Prostate gland (tissue), 2 donors: ENCODE measurements around the gene MAML2. TPM values are rescaled to one million over a fixed set of nuclear protein-coding genes. Genes with fewer than 3 reads are reported as not detected.

ENCODE experiments used
- DNase-seq: peaks from one replicate; pipeline ENCODE4 v3.0.0-alpha.2; 2019; ENCODE audit warnings: low spot score
- H3K27ac ChIP-seq, 2 donors: fragments of 200-600 bp; sonication (generic); 2 replicates each; pipeline ENCODE4 v1.5.1; 2017 to 2019
- H3K27me3 ChIP-seq: fragments of 200-600 bp; sonication (generic); replicated peaks from 2 replicates; pipeline ENCODE4 v1.5.1; 2019; ENCODE audit not compliant: insufficient read depth
- H3K36me3 ChIP-seq, 2 donors: fragments of 200-600 bp; sonication (generic); 1 replicate in 1 of 2; 2 replicates in 1 of 2; pipeline versions ENCODE4 v1.5.1 to v1.8.1; 2017 to 2019
- H3K4me1 ChIP-seq: fragments of 200-600 bp; sonication (generic); replicated peaks from 2 replicates; pipeline ENCODE4 v1.5.1; 2019
- H3K4me3 ChIP-seq, 2 donors: fragments of 200-600 bp; sonication (generic); 2 replicates each; pipeline ENCODE4 v1.5.1; 2017 to 2019
- H3K9me3 ChIP-seq: fragments of 200-600 bp; sonication (generic); 2 replicates; pipeline ENCODE4 v1.5.1; 2017
- POLR2A ChIP-seq: fragments of 450-650 bp; IDR thresholded peaks from one replicate; pipeline ENCODE4 v1.6.1; 2016; ENCODE audit warnings: antibody characterized with exemption, mild to moderate bottlenecking
- POLR2AphosphoS5 ChIP-seq: sonication (generic); formaldehyde crosslinking; IDR thresholded peaks from one replicate; pipeline ENCODE4 v1.6.1; 2017; ENCODE audit warnings: antibody characterized with exemption
- WGBS: methylation state at CpG from one replicate; pipeline ENCODE4 v1.1.5; 2018; 5-methylcytosine and 5-hydroxymethylcytosine counted together
- intact Hi-C: fragments of 100-400 bp; cut with DNase I; formaldehyde crosslinking; loops from one replicate; pipeline ENCODE4 v1.14.2; 2022
- total RNA-seq, 2 donors: library from RNA; depleted of rRNA; stranded (reverse); fragments of >200 nt; gene quantifications; one replicate each; pipeline ENCODE4 v1.1.0, GENCODE V29; 2016
- TF ChIP-seq, protein P1 (sequence below), 4 experiments: fragments of 200-600 bp in 2 of 4; fragments of 450-650 bp in 2 of 4; sonication (generic) in 2 of 4; IDR thresholded peaks; 1 replicate in 3 of 4; 2 replicates in 1 of 4; pipeline ENCODE4 v1.5.1; 2016 to 2019; ENCODE audit warnings: antibody characterized with exemption in 4 of 4, mild to moderate bottlenecking in 2 of 4, moderate library complexity in 2 of 4

MAML2 gene
- total RNA-seq, 2 donors from 2014 or later = 28.9 to 30.4 TPM

DNA sequence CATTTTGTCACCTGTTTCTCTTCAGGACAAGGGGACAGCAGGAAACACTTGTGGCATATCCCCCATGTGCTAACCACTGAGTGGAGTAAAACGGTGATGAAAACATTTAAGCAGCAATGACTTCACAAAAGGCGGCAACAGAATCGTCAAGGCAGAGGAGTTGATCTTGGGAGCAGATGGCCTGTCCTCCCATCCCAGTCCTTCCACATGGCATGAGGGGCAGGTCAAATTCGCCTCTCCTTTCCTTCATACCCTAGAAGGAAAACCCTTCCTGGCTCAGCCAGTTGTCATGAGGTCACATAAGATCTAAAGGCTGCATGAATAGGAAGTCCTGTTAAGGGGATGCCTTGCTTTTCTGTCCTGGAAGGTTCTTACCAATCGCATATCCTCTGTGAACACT, 169.1 kb downstream of the MAML2 start:
- Histone ChIP-seq H3K4me3 (no peak overlapping the region), H3K9me3 (no peaks in the 10 kb centered on the region), H3K36me3 (no peaks in the 10 kb centered on the region), H3K27ac (no peak overlapping the region), H3K4me1 (no peaks in the 10 kb centered on the region), H3K27me3 (no peaks in the 10 kb centered on the region)
- 93% methylated on average over 5 of the region's 5 CpGs for WGBS
- DNase-seq = no peak
- intact Hi-C loops = no loop called here
- no peak for TF ChIP-seq POLR2A
- TF ChIP-seq POLR2AphosphoS5 = no peak
- TF ChIP-seq, protein P1, sequence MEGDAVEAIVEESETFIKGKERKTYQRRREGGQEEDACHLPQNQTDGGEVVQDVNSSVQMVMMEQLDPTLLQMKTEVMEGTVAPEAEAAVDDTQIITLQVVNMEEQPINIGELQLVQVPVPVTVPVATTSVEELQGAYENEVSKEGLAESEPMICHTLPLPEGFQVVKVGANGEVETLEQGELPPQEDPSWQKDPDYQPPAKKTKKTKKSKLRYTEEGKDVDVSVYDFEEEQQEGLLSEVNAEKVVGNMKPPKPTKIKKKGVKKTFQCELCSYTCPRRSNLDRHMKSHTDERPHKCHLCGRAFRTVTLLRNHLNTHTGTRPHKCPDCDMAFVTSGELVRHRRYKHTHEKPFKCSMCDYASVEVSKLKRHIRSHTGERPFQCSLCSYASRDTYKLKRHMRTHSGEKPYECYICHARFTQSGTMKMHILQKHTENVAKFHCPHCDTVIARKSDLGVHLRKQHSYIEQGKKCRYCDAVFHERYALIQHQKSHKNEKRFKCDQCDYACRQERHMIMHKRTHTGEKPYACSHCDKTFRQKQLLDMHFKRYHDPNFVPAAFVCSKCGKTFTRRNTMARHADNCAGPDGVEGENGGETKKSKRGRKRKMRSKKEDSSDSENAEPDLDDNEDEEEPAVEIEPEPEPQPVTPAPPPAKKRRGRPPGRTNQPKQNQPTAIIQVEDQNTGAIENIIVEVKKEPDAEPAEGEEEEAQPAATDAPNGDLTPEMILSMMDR (IDR thresholded peaks at IDR 0.05) = no peak

DNA sequence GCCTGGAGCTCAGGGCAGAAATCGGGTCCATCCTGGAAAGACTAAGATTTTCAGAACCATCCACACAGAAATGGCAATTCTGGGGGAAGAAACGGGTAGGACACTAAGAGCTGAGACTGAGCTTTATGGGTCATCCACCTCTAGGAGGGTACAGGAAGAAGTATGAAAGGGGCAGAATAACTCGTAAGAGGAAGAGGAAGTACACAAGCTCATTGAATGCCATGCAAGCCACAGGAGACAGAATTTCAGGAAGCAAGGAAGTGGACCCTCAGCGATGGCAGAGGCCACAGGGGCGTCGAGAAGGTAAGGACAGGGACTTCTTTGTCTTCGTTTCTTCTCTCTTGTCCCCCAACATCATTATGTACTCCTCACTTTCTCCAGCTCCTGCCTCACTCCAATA, 169.6 kb downstream of the MAML2 start:
- H3K4me1 ChIP-seq = no peaks in the 10 kb centered on the region
- no peak for DNase-seq
- intact Hi-C loops = no loop called here
- TF ChIP-seq, protein P1 (IDR thresholded peaks at IDR 0.05) = no peak
- TF ChIP-seq POLR2AphosphoS5 (no peak), POLR2A (no peak)
- no peaks in the 10 kb centered on the region for H3K9me3 ChIP-seq
- no peak overlapping the region for H3K27ac ChIP-seq
- no peak overlapping the region for H3K4me3 ChIP-seq
- WGBS = 90% methylated on average over 7 of the region's 7 CpGs
- H3K36me3 ChIP-seq = no peaks in the 10 kb centered on the region
- no peaks in the 10 kb centered on the region for H3K27me3 ChIP-seq

DNA sequence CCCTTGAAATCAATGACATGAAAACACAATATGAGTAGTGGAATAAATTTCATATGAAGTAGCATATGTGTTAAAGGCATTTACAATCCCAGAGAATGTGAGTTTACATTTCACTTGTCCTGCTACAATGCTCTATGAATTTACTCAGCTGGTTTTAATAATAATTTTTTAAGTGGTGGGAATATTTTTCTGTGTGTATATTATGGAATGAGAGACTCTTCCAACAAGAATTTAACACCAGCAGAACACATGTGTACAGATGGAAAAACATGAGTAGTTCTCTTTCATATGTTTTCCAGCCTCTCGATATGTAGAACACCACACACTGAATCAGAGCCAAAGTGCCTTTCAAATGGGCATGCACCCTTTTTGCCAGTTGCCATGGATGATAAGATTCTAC, 170.4 kb downstream of the MAML2 start:
- H3K4me1 ChIP-seq = no peaks in the 10 kb centered on the region
- no peak overlapping the region for H3K27ac ChIP-seq
- DNase-seq = no peak
- H3K27me3 ChIP-seq = no peaks in the 10 kb centered on the region
- H3K4me3 ChIP-seq = no peak overlapping the region
- no peaks in the 10 kb centered on the region for H3K9me3 ChIP-seq
- no peaks in the 10 kb centered on the region for H3K36me3 ChIP-seq
- TF ChIP-seq, protein P1 (IDR thresholded peaks at IDR 0.05) = no peak
- TF ChIP-seq POLR2A (no peak), POLR2AphosphoS5 (no peak)
- 56% methylated on average over 1 of the region's 1 CpG for WGBS
- intact Hi-C loops = no loop called here

DNA sequence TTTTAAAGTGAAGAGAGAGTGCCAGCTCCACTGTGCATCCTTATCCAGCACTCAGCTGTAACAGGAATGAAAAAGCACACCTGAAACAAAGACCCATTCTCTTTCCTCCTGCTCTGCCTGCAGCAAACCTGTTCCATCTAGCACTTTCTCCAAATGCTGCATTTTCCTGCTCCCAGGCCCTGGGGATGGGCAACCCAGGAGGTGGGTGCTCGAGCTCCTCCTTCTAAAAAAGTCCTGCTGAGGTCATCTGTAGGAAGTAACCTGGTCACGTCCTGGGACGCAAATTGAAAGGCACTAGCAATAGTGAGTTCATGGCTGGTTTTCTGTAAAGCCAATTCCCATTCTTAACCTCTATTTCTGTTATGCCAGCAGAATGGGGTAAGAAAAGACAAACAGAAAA, 173.7 kb downstream of the MAML2 start:
- Histone ChIP-seq H3K4me1 (no peaks in the 10 kb centered on the region), H3K9me3 (no peaks in the 10 kb centered on the region), H3K36me3 (no peaks in the 10 kb centered on the region), H3K27me3 (no peaks in the 10 kb centered on the region), H3K4me3 (no peak overlapping the region), H3K27ac (peak overlapping the region in 1 of 2 donors; percentile 17)
- WGBS = 66% methylated on average over 3 of the region's 3 CpGs
- no peak for TF ChIP-seq POLR2AphosphoS5
- TF ChIP-seq POLR2A = no peak
- TF ChIP-seq, protein P1 (IDR thresholded peaks at IDR 0.05) = no peak
- no peak for DNase-seq
- intact Hi-C loops = no loop called here

DNA sequence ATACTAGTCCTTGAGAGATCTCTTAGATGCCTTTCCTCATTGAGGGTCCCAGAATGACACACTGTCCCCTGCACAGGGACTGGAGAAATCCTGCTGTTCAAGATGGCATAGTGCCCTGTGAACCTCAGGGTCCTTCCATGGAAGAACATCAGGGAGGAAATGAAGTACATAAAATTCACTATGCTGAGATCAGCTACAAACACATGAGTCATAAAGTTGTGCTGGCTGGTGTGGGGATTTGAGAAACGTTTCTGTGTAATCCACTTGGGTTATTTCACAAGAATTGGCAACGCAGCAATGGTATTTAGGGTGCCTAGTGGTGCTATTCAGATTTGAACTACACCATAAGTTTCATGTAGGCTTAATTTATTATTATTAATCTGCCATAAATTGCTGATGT, 174.4 kb downstream of the MAML2 start:
- H3K27ac ChIP-seq = peak overlapping the region; percentile 12 to 17
- 22% methylated on average over 2 of the region's 2 CpGs for WGBS
- DNase-seq = peak; percentile 43
- no peaks in the 10 kb centered on the region for H3K36me3 ChIP-seq
- H3K4me3 ChIP-seq = no peak overlapping the region
- no peaks in the 10 kb centered on the region for H3K4me1 ChIP-seq
- intact Hi-C loops = no loop called here
- TF ChIP-seq, protein P1 (IDR thresholded peaks at IDR 0.05) = no peak
- TF ChIP-seq POLR2AphosphoS5 (peak; percentile 63), POLR2A (no peak)
- no peaks in the 10 kb centered on the region for H3K9me3 ChIP-seq
- H3K27me3 ChIP-seq = no peaks in the 10 kb centered on the region
